Hepatocyte (in vitro differentiated cells): ENCODE data around the gene LRRC43. TPM values are rescaled to one million over a fixed set of nuclear protein-coding genes. Genes with fewer than 3 reads are reported as not detected.
"Not testable (repeated sequence)": the region's sequence is repeated elsewhere in the genome, so short reads cannot be mapped to it uniquely, and the experiment has no call there.

Experiments
- DNase-seq: peaks from one replicate; pipeline ENCODE4 v3.0.0-alpha.2; 2016; ENCODE audit warnings: low spot score
- H2AFZ ChIP-seq: fragments of 200-600 bp; sonication (generic); 2 replicates; pipeline ENCODE4 v1.6.0; 2016; ENCODE audit warnings: antibody characterized with exemption, mild to moderate bottlenecking
- H3K27ac ChIP-seq: fragments of 200-600 bp; sonication (generic); 2 replicates; pipeline ENCODE4 v1.5.1; 2016; ENCODE audit warnings: mild to moderate bottlenecking
- H3K27me3 ChIP-seq: fragments of 200-600 bp; sonication (generic); 2 replicates; pipeline ENCODE4 v1.6.1; 2016
- H3K36me3 ChIP-seq: fragments of 200-600 bp; sonication (generic); replicated peaks from 2 replicates; pipeline ENCODE4 v1.5.1; 2016; ENCODE audit warnings: low read depth; ENCODE audit not compliant: insufficient read depth
- H3K4me1 ChIP-seq: fragments of 200-600 bp; sonication (generic); 2 replicates; pipeline ENCODE4 v1.5.1; 2016; ENCODE audit warnings: mild to moderate bottlenecking, moderate library complexity; ENCODE audit not compliant: insufficient read depth
- H3K4me2 ChIP-seq: fragments of 200-600 bp; sonication (generic); 2 replicates; pipeline ENCODE4 v1.6.0; 2016
- H3K4me3 ChIP-seq: fragments of 200-600 bp; sonication (generic); 2 replicates; pipeline ENCODE4 v1.5.1; 2016; ENCODE audit warnings: mild to moderate bottlenecking
- H3K79me2 ChIP-seq: fragments of 200-600 bp; sonication (generic); 2 replicates; pipeline ENCODE4 v1.6.0; 2017; ENCODE audit warnings: mild to moderate bottlenecking
- H3K9me2 ChIP-seq: fragments of 200-600 bp; sonication (generic); replicated peaks from 2 replicates; pipeline ENCODE4 v1.6.0; 2017; ENCODE audit warnings: mild to moderate bottlenecking; ENCODE audit not compliant: insufficient read depth
- H3K9me3 ChIP-seq: fragments of 200-600 bp; sonication (generic); 2 replicates; pipeline ENCODE4 v1.5.1; 2016; ENCODE audit warnings: low read depth, mild to moderate bottlenecking
- H4K20me1 ChIP-seq: fragments of 200-600 bp; sonication (generic); 2 replicates; pipeline ENCODE4 v1.6.0; 2016; ENCODE audit warnings: mild to moderate bottlenecking; ENCODE audit not compliant: insufficient read depth, poor library complexity, severe bottlenecking
- EZH2 ChIP-seq: fragments of 200-600 bp; sonication (generic); IDR thresholded peaks from 2 replicates; pipeline ENCODE4 v1.6.1; 2016; ENCODE audit warnings: antibody characterized with exemption, mild to moderate bottlenecking, borderline replicate concordance
- EZH2phosphoT487 ChIP-seq: fragments of 200-600 bp; sonication (generic); IDR thresholded peaks from one replicate; pipeline ENCODE4 v1.6.1; 2018; ENCODE audit warnings: antibody characterized with exemption, mild to moderate bottlenecking, low read depth, moderate library complexity; ENCODE audit not compliant: unreplicated experiment, severe bottlenecking
- WGBS: methylation state at CpG from one replicate; pipeline ENCODE4 v1.1.6; 2016; ENCODE audit warnings: low lambda C conversion rate; ENCODE audit errors: missing lambda C conversion rate; 5-methylcytosine and 5-hydroxymethylcytosine counted together
- polyA plus RNA-seq: library from polyadenylated mRNA; unstranded; fragments of >200 nt; fragmentation: Nextera tagmentation; extraction: Ambion mirVana; gene quantifications from 2 replicates; pipeline ENCODE4 v1.2.1, GENCODE V29; 2016
- total RNA-seq: library from RNA; depleted of rRNA; stranded (reverse); fragments of >200 nt; gene quantifications from 2 replicates; pipeline ENCODE4 v1.2.3, GENCODE V29; 2014
- TF ChIP-seq, protein P1 (sequence below): fragments of 200-600 bp; sonication (generic); IDR thresholded peaks from 2 replicates; pipeline ENCODE4 v1.5.1; 2016; ENCODE audit warnings: antibody characterized with exemption, mild to moderate bottlenecking; ENCODE audit not compliant: poor library complexity

Gene LRRC43
- total and polyA plus RNA-seq, 2 experiments from 2014 or later = 1.7 TPM

DNA sequence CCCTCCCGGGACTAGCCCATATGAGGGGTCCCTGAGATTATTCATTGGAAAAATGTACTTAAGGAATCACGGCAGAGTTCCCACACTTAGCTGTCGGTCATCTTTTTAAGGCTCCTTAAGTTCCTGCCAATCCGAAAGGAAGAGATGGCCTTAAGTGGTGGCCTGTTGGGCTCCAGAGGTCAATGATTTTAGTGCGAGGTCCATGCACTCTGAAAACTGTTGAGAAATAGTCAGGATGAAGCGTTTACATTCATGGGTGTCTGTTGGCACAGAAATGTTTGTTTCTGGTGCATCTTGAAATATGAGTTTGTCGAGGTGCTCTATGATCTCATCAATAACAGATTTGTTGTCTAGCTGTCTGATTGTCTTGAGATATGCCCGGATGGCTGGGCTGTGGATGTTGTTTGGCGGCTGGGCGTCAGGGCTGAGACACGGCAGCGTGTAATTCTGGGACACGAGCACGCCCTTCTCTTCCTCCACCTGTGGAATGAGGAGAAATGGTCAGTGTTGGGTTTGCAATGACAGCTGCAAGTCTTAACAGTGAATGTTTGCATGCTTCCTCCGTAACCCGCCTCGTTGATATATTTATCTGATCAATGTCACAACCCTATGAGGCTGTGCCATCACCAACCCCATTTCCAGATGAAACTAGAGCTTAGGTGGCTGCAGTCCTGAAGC, 10.5 kb upstream of the LRRC43 start:
- no peak overlapping the region for H3K4me3 ChIP-seq
- WGBS = 84% methylated on average over 17 of the region's 17 CpGs
- no peak overlapping the region for H3K27ac ChIP-seq
- H3K4me1 ChIP-seq = peaks cover 4% of the 10 kb centered on the region
- H4K20me1 ChIP-seq = no peaks in the 10 kb centered on the region
- H3K9me2 ChIP-seq = no peaks in the 10 kb centered on the region
- no peak overlapping the region for H2AFZ ChIP-seq
- no peak for DNase-seq
- no peaks in the 10 kb centered on the region for H3K79me2 ChIP-seq
- H3K27me3 ChIP-seq = no peaks in the 10 kb centered on the region
- H3K4me2 ChIP-seq = no peak overlapping the region
- no peaks in the 10 kb centered on the region for H3K9me3 ChIP-seq
- H3K36me3 ChIP-seq = no peaks in the 10 kb centered on the region
- no peak for TF ChIP-seq EZH2
- TF ChIP-seq, protein P1, sequence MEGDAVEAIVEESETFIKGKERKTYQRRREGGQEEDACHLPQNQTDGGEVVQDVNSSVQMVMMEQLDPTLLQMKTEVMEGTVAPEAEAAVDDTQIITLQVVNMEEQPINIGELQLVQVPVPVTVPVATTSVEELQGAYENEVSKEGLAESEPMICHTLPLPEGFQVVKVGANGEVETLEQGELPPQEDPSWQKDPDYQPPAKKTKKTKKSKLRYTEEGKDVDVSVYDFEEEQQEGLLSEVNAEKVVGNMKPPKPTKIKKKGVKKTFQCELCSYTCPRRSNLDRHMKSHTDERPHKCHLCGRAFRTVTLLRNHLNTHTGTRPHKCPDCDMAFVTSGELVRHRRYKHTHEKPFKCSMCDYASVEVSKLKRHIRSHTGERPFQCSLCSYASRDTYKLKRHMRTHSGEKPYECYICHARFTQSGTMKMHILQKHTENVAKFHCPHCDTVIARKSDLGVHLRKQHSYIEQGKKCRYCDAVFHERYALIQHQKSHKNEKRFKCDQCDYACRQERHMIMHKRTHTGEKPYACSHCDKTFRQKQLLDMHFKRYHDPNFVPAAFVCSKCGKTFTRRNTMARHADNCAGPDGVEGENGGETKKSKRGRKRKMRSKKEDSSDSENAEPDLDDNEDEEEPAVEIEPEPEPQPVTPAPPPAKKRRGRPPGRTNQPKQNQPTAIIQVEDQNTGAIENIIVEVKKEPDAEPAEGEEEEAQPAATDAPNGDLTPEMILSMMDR = no peak

DNA sequence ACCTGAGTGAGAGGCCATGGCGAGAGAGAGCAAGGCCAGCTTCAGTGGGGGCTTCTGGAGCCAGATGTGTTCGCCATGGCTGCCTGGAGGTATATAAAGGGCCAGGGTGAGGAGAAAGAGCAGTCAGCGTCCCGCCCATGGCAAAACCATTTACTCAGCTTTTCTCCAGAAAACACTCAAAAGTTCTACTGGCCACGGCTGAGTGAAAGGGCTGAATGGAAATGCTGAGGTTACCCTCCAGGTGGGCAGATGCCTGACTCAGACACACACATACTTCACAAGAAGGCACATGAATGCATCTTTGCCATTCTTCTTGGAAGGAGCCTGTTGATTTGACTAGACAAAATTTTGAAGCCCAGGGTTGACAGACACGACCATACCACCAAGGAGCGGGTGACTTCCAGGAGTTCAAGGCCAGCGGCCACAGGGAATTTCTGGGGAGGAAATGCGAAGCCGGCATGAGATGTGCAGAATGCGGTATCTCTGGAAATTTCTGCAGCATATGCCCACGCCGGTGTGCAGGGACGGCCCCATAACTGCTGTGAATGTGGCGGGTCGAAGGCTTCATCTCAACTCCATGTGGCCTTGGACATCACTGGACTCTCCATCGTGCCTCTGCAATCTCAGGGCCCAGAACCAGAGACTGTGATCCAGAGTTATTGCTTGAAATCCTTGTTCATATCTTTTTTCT, 8.6 kb upstream of the LRRC43 start, which contains the start of gene IL31:
Gene IL31, minus strand, starts transcription at position 67 of the 691 bp plus-strand sequence. Its CDS starts 49 bp downstream, at position 18.
- TF ChIP-seq, protein P1 = no peak
- TF ChIP-seq EZH2 = no peak
- no peak for TF ChIP-seq EZH2phosphoT487
- DNase-seq = no peak
- Histone ChIP-seq H3K27me3 (no peaks in the 10 kb centered on the region), H3K4me1 (peaks cover 4% of the 10 kb centered on the region), H3K79me2 (no peaks in the 10 kb centered on the region), H3K36me3 (no peaks in the 10 kb centered on the region), H4K20me1 (no peaks in the 10 kb centered on the region), H3K4me3 (no peak within 1 kb of the TSS), H3K9me3 (no peaks in the 10 kb centered on the region), H3K27ac (no peak within 1 kb of the TSS), H3K9me2 (no peaks in the 10 kb centered on the region), H2AFZ (no peak within 1 kb of the TSS), H3K4me2 (no peak within 1 kb of the TSS)
- WGBS = 95% methylated on average over 17 of the region's 17 CpGs

GRCh38 chr12:122176473-122176872, 6.5 kb upstream of the LRRC43 start:
- DNase-seq, H3K27me3 ChIP-seq, H3K9me3 ChIP-seq, H4K20me1 ChIP-seq, H2AFZ ChIP-seq, H3K9me2 ChIP-seq, H3K36me3 ChIP-seq, H3K79me2 ChIP-seq, H3K4me3 ChIP-seq, H3K4me1 ChIP-seq, H3K4me2 ChIP-seq, H3K27ac ChIP-seq: not testable (repeated sequence)
- 97% methylated on average over 4 of the region's 4 CpGs for WGBS

DNA sequence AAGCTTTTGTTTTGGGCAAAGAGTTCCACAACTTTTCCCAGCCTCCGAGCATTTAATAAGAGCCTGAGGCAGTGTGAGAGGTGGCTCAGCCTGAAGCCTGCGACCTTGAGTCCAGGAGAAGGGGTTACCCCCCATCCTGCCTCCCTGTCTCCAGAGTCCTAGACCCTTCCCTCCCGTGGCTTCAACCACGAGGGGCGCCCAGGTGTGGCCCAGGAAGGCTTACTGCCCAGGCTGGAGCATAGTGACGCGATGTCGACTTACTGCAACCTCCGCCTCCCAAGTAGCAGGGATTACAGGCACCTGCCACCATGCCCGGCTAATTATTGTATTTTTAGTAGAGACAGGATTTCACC, 641 bp downstream of the LRRC43 start:
- Histone ChIP-seq H4K20me1 (no peaks in the 10 kb centered on the region), H3K27me3 (no peaks in the 10 kb centered on the region), H3K9me3 (no peaks in the 10 kb centered on the region), H3K27ac (no peak overlapping the region), H3K9me2 (no peaks in the 10 kb centered on the region), H2AFZ (peak overlapping the region; percentile 67), H3K4me1 (peaks cover 3% of the 10 kb centered on the region), H3K79me2 (no peaks in the 10 kb centered on the region), H3K4me2 (peak overlapping the region; percentile 87), H3K36me3 (no peaks in the 10 kb centered on the region), H3K4me3 (no peak overlapping the region)
- 75% methylated on average over 9 of the region's 10 CpGs for WGBS
- TF ChIP-seq EZH2phosphoT487 (no peak), EZH2 (no peak)
- TF ChIP-seq, protein P1 = no peak
- DNase-seq = no peak
